ENCODE measurements around the gene CAMK1D. TPM values are rescaled to one million over a fixed set of nuclear protein-coding genes. Genes with fewer than 3 reads are reported as not detected.

Gene CAMK1D
- polyA plus RNA-seq, 1 donor (not counting 4 experiments of a cell fraction or from before 2014, with no cell fraction given), result 0.76 TPM

DNA sequence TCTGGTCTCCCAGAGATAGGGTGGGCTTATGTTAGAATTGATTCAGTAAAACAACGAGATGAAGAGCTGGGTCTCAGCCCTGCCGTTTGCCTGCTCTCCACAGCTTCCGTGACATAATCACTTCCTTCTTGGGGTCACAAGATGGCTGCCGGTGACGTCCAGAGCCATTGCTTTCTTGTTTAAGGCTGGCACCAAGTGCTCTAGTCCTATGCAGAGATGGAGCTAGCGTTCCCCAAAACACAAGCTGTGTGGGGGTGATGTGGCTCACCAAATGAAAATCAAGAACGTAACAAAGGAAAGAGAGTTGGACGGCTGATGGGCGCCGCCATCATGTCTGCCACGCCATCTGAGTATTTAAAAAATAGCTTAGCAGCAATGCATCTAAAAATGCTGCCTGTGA lies 296.1 kb downstream of the CAMK1D start:
- dilution Hi-C loops (cut with MboI; ENCODE audit: extremely low pct_ligation_motif_present, low sequenced_read_pairs), result no loop called here
- FAIRE-seq (no peak), DNase-seq (ENCODE audit: low read depth, low spot score) (no peak)
- no peaks in the 10 kb centered on the region for H4K20me1 ChIP-seq (ENCODE audit: control insufficient read depth, extremely low read depth, insufficient read depth, low read length)
- H3K27ac ChIP-seq (ENCODE audit: control insufficient read depth, insufficient read depth, low read length), result no peak overlapping the region
- H3K4me3 ChIP-seq (ENCODE audit: control insufficient read depth in 2 of 3, extremely low read depth in 1 of 3, insufficient read depth in 2 of 3, low read depth in 1 of 3, low read length in 3 of 3), result no peak overlapping the region
- H3K36me3 ChIP-seq (ENCODE audit: control insufficient read depth in 2 of 2, extremely low read depth in 1 of 2, insufficient read depth in 2 of 2, low read length in 2 of 2), result no peaks in the 10 kb centered on the region
- no peaks in the 10 kb centered on the region for H3K9me3 ChIP-seq (ENCODE audit: control insufficient read depth, low read depth, low read length)
- H2AFZ ChIP-seq (ENCODE audit: control insufficient read depth, low read length), result no peak overlapping the region
- H3K9me1 ChIP-seq (ENCODE audit: control insufficient read depth, extremely low read depth, insufficient read depth, low read length), result no peaks in the 10 kb centered on the region
- H3K27me3 ChIP-seq (ENCODE audit: control insufficient read depth, extremely low read depth, insufficient read depth, low read length), result no peaks in the 10 kb centered on the region
- no peak overlapping the region for H3K4me2 ChIP-seq (ENCODE audit: control insufficient read depth, extremely low read depth, insufficient read depth, low read depth, low read length)
- H3K79me2 ChIP-seq (ENCODE audit: control insufficient read depth, insufficient read depth, low read length), result no peaks in the 10 kb centered on the region
- no peaks in the 10 kb centered on the region for H3K4me1 ChIP-seq (ENCODE audit: control insufficient read depth, extremely low read depth, insufficient read depth, low read length)
- no peak for TF ChIP-seq CTCF (optimal IDR thresholded peaks at IDR 0.05 in 1 of 3, IDR thresholded peaks at IDR 0.05 in 1 of 3, conservative IDR thresholded peaks at IDR 0.05 in 1 of 3; ENCODE audit: extremely low read depth in 1 of 3, insufficient read depth in 2 of 3, low read length in 3 of 3)
- TF ChIP-seq EZH2 (IDR thresholded peaks at IDR 0.05; ENCODE audit: low read length), result no peak
- H3K9ac ChIP-seq (ENCODE audit: control insufficient read depth, extremely low read depth, insufficient read depth, low read length), result no peak overlapping the region

- Histone ChIP-seq H3K79me2 (ENCODE audit: control insufficient read depth, insufficient read depth, low read length) (no peaks in the 10 kb centered on the region), H3K27me3 (ENCODE audit: control insufficient read depth, extremely low read depth, insufficient read depth, low read length) (no peaks in the 10 kb centered on the region), H3K4me2 (ENCODE audit: control insufficient read depth, extremely low read depth, insufficient read depth, low read depth, low read length) (no peak overlapping the region), H2AFZ (ENCODE audit: control insufficient read depth, low read length) (no peak overlapping the region), H3K9ac (ENCODE audit: control insufficient read depth, extremely low read depth, insufficient read depth, low read length) (no peak overlapping the region), H4K20me1 (ENCODE audit: control insufficient read depth, extremely low read depth, insufficient read depth, low read length) (no peaks in the 10 kb centered on the region), H3K9me3 (ENCODE audit: control insufficient read depth, low read depth, low read length) (no peaks in the 10 kb centered on the region), H3K4me3 (ENCODE audit: control insufficient read depth in 2 of 3, extremely low read depth in 1 of 3, insufficient read depth in 2 of 3, low read depth in 1 of 3, low read length in 3 of 3) (no peak overlapping the region), H3K9me1 (ENCODE audit: control insufficient read depth, extremely low read depth, insufficient read depth, low read length) (no peaks in the 10 kb centered on the region), H3K4me1 (ENCODE audit: control insufficient read depth, extremely low read depth, insufficient read depth, low read length) (no peaks in the 10 kb centered on the region), H3K27ac (ENCODE audit: control insufficient read depth, insufficient read depth, low read length) (no peak overlapping the region), H3K36me3 (ENCODE audit: control insufficient read depth in 2 of 2, extremely low read depth in 1 of 2, insufficient read depth in 2 of 2, low read length in 2 of 2) (no peaks in the 10 kb centered on the region)
- DNase-seq (ENCODE audit: low read depth, low spot score) (no peak), FAIRE-seq (no peak)
- no peak for TF ChIP-seq EZH2 (IDR thresholded peaks at IDR 0.05; ENCODE audit: low read length)
- TF ChIP-seq CTCF (optimal IDR thresholded peaks at IDR 0.05 in 1 of 3, IDR thresholded peaks at IDR 0.05 in 1 of 3, conservative IDR thresholded peaks at IDR 0.05 in 1 of 3; ENCODE audit: extremely low read depth in 1 of 3, insufficient read depth in 2 of 3, low read length in 3 of 3), result no peak
- dilution Hi-C loops (cut with MboI; ENCODE audit: extremely low pct_ligation_motif_present, low sequenced_read_pairs), result no loop called here
Measured at GRCh38 chr10:12649012-12649584, 299.8 kb downstream of the CAMK1D start.

All from keratinocyte (primary cell).